Measurements from ENCODE around the gene RBMS1. TPM values are rescaled to one million over a fixed set of nuclear protein-coding genes. Genes with fewer than 3 reads are reported as not detected.

The RBMS1 gene
- total and polyA plus RNA-seq, 2 of the 4 experiments (the other 2 are of a cell fraction): 43.5 to 64.9 TPM

DNA sequence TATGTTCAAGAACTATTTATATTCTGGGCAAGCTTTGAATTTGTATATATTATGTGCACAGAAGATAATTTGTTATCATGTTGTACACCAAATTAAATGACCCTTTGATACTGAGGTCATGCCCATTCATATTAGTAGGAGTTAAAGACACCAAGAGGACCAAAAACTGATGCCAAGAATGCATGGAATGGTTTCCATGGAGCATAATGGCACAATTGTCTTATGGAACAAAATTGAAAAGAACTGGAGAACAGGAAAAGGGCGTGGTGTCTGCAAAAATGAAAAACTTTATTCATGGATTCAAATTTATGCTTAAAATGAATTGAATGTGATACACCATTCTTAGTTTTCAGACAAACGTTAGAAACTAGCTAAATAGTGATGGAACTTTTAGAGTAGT is 24.1 kb upstream of the RBMS1 start:
- peaks cover 1% of the 10 kb centered on the region; the same call in 1 of the 2 replicates for H3K4me1 ChIP-seq (ENCODE audit: control insufficient read depth, insufficient read depth, low read length)
- CTCF ChIA-PET: no interaction called here
- H3K27me3 ChIP-seq (ENCODE audit: control insufficient read depth, insufficient read depth, low read length): no peaks in the 10 kb centered on the region
- H3K4me3 ChIP-seq (ENCODE audit: insufficient read depth, low read depth, low read length): no peak overlapping the region
- H2BK15ac ChIP-seq (ENCODE audit: low read depth, low read length): no peak overlapping the region
- H3K27ac ChIP-seq (ENCODE audit: insufficient read depth, low read length): no peak overlapping the region
- TF ChIP-seq FOS (IDR thresholded peaks at IDR 0.05; ENCODE audit: low read depth, low read length): no peak
- TF ChIP-seq CEBPB (IDR thresholded peaks at IDR 0.05; ENCODE audit: low read depth, low read length): no peak
- TF ChIP-seq MXI1 (IDR thresholded peaks at IDR 0.05; ENCODE audit: borderline replicate concordance, low read depth, low read length): no peak
- TF ChIP-seq, protein P1, sequence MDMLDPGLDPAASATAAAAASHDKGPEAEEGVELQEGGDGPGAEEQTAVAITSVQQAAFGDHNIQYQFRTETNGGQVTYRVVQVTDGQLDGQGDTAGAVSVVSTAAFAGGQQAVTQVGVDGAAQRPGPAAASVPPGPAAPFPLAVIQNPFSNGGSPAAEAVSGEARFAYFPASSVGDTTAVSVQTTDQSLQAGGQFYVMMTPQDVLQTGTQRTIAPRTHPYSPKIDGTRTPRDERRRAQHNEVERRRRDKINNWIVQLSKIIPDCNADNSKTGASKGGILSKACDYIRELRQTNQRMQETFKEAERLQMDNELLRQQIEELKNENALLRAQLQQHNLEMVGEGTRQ (IDR thresholded peaks at IDR 0.05; ENCODE audit: low read depth, low read length): no peak
- no peaks in the 10 kb centered on the region for H3K79me1 ChIP-seq (ENCODE audit: low read depth in 1 of 2, low read length in 2 of 2)
- dilution Hi-C loops (cut with HindIII; ENCODE audit: low sequenced_read_pairs, unreplicated experiment) (no loop called here), intact Hi-C loops (cut with micrococcal nuclease) (no loop called here), in situ Hi-C loops (cut with MboI; ENCODE audit: low sequenced_read_pairs) (no loop called here)
- no peak overlapping the region for H2AK5ac ChIP-seq (ENCODE audit: low read depth, low read length)
- H2AK9ac ChIP-seq (replicated peaks; ENCODE audit: low read depth, low read length, poor library complexity): no peak overlapping the region
- no peak overlapping the region for H4K5ac ChIP-seq (ENCODE audit: low read depth, low read length)
- no peak overlapping the region for H3K4me2 ChIP-seq (ENCODE audit: low read depth, low read length)
- no peak overlapping the region for H2BK20ac ChIP-seq (ENCODE audit: low read depth, low read length)
- ATAC-seq (ENCODE audit: low read depth) (no peak), DNase-seq (no peak)
- no peaks in the 10 kb centered on the region for H3K36me3 ChIP-seq (ENCODE audit: control insufficient read depth, insufficient read depth, low read length)
- H3K9me1 ChIP-seq (ENCODE audit: insufficient read depth, low read length): no peaks in the 10 kb centered on the region; the same call in 1 of the 2 replicates
- no peak overlapping the region for H2BK120ac ChIP-seq (ENCODE audit: low read depth, low read length)
- H2AFZ ChIP-seq (replicated peaks; ENCODE audit: low read length, poor library complexity): no peak overlapping the region
- H3K23ac ChIP-seq (ENCODE audit: low read depth, low read length): no peak overlapping the region
- H2BK5ac ChIP-seq (ENCODE audit: low read depth, low read length, poor library complexity, severe bottlenecking): no peak overlapping the region
- H3K14ac ChIP-seq (replicated peaks; ENCODE audit: low read depth, low read length): no peak overlapping the region
- H3K18ac ChIP-seq (ENCODE audit: low read depth, low read length): no peak overlapping the region
- no peak overlapping the region for H3K56ac ChIP-seq (ENCODE audit: extremely low read depth, insufficient read depth, low read length)
- BruUV-seq (replicated peaks): no TSS peak
- H3K9ac ChIP-seq (ENCODE audit: low read depth, low read length): no peak overlapping the region
- no peak overlapping the region for H4K91ac ChIP-seq (ENCODE audit: insufficient read depth, low read depth, low read length)
- POLR2A ChIA-PET (ENCODE audit: unreplicated experiment): no interaction called here
- WGBS, 2 experiments (ENCODE audit: extremely low coverage in 2 of 2, insufficient read length in 1 of 2): no CpG with 5 or more reads among the region's 2 CpGs
- no peak overlapping the region for H4K8ac ChIP-seq (ENCODE audit: low read depth in 2 of 2, low read length in 2 of 2)
- H3K4ac ChIP-seq (ENCODE audit: low read depth, low read length): no peak overlapping the region
- H3K9me3 ChIP-seq (ENCODE audit: control insufficient read depth, insufficient read depth, low read length): no peaks in the 10 kb centered on the region
- H4K20me1 ChIP-seq (ENCODE audit: insufficient read depth, low read length): no peaks in the 10 kb centered on the region

All from IMR-90 (cell line).